NCI-H524 (cell line): Measurements from ENCODE around the gene MICU1.
A peak's percentile ranks its signal among the peaks of the same experiment; 100 is the strongest.

ENCODE experiments used
- DNase-seq, 2 experiments: peaks; one replicate each; lab custom pipeline; 2025; lab: John Stamatoyannopoulos, UW

MICU1 gene

DNA sequence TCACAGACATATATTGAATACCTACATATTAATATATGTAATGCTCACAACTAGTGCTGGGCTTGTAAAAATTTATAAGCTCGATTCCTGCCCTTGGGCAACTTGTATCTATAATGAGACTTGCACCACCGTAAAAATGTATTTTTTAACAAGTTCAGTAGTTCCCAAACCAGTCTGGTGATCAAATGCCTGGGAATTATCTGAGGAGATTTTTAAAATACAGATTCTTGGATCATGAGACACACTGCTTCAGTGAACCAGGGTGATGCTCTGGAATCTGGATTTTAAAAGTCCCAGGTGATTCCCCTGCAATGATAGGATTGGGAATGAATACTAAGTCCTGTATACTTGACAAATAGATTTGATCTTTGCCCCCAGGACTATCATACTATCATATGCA, 4.3 kb upstream of the MICU1 start:
- DNase-seq: no peak

DNA sequence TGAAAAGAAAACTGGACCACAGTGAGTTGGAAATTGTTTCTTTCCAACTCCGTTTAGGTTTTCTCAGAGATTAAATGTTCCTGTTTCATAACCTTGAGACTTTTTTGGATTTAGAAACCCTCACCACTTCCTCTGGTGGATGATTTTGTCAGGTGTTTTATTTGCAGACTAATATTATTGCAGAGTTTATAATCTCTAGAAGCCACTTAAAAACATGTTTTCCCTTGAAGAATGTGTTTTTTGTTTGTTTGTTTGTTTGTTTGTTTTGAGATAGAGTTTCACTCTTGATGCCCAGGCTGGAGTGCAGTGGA, 520 bp upstream of the MICU1 start:
- DNase-seq: no peak

GRCh38 chr10:72625276-72625607, 637 bp downstream of the MICU1 start:
- no peak for DNase-seq

DNA sequence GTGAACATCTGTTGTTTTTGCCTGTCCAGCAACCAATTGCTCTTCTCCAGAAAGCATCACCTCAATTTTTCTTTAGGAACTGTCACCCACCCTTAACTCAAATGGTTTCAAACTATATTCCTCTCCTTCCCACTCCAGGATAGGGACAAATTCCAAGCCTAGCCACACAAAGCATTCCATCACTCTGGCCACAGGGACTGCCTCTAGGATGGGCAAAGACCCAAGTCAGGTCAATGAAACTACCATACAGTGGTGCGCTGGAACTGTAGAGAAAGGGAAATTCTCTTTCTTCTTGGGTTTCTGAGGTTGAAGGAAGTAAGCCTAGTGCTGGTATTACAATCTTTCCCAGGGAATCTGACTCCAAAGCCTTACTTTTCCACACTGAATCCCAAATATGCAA, 3.6 kb downstream of the MICU1 start:
- DNase-seq: no peak

GRCh38 chr10:72616716-72617115, 9.2 kb downstream of the MICU1 start:
- DNase-seq: no peak

GRCh38 chr10:72615970-72616369, 9.9 kb downstream of the MICU1 start:
- no peak for DNase-seq

DNA sequence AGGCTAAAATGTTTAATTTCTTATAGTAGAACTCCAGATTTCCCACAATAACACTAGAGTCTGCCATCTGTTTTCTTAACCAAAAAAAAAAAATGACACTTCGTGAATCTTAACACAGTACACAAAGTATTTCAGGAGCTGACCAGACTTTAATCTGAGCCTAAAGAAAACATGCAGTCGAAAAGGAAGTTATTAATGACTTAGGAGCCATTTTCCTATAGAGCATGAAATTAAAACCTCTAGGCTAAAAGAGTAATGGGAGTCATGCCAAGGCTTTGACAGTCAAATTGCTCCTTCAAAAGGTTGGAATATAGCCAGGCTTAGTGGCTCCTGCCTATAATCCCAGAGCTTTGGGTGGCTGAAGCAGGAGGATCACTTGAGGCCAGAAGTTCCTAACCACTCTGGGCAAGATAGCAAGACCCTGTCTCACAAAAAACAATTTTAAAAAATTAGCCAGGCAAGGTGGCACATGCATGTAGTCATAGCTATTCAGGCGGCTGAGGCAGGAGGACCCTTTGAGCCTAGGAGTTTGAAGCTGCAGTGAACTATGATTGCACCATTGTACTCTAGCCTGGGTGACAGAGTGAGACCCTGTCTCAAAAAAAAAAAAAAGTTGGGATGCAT, 13.6 kb downstream of the MICU1 start:
- DNase-seq: peak; percentile 71 to 76

GRCh38 chr10:72611783-72612182, 14.1 kb downstream of the MICU1 start:
- DNase-seq: no peak

DNA sequence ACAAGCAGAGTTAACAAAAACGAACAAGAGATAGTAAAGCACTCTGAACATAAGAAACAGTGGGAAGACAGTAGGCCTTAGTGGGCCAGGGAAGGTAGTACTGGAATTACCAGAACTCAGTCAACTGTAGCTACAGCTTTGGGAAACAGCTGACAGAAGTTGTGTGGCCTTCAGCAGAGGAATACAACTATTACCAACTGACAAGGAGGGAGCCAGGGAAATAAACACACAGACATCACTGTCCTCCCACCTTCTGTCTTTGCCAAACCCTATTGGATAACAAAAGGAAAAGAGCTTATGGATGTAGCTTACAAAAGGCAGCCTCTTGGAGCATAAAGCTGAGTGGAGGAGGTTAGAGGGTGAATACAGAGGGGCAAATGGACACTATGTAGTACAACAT, 15.4 kb downstream of the MICU1 start:
- DNase-seq: no peak

- DNase-seq: no peak
Observed at GRCh38 chr10:72605122-72605521, 20.8 kb downstream of the MICU1 start.

DNA sequence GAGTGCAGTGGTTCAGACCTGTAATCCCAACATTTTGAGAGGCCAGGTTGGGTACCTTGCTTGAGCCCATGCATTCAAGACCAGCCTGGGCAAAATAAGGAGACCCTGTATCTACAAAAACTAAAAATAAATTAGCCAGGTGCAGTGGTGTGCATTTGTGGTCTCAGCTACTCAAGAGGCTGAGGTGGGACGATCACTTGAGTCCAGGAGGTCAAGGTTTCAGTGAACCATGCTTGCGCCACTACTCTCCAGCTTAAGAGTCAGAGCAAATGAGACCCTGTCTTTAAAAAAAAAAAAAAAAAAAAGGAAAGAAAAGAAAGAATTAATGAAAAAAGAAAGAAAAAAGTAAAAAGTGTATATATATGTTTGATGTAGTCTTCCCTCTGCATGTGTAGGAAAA, 24.7 kb downstream of the MICU1 start:
- no peak for DNase-seq

- no peak for DNase-seq
Observed at GRCh38 chr10:72598769-72599701, 26.8 kb downstream of the MICU1 start.

DNA sequence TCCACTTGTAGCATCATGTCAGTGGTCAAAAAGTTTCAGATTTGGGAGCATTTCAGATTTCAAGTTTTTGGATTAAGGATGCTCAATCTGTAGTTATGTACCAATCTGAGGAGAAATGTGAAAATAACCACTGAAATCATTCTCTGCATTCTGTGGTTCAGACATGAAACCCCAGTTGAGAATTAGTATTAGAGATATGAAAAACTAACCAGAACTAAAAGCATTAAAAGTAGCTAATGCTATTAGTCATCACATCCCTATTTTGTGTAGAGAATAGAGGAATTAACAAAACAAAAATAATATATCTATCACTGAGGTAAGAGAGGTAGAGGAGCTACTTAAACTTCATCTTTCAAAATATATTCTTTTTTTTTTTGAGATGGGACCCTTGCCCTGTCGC, 28.0 kb downstream of the MICU1 start:
- DNase-seq: no peak

- DNase-seq: no peak
Observed at GRCh38 chr10:72595436-72595835, 30.4 kb downstream of the MICU1 start.

DNA sequence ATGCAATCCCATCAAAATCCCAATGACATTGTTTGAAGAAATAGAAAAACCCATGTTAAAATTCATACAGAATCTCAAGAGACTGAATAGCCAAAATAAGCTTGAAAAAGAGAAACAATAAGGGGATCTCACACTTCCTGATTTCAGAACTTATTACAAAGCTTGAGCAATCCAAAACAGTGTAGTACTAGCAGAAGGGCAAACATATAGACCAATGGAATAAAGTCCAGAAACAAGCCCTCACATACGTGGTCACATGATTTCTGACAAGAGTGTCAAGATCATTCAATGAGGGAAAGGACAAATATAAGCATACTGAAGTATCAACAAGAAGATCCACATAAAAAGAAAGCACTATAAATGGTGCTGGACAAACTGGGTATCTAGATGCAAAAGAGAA, 31.9 kb downstream of the MICU1 start:
- DNase-seq: no peak

DNA sequence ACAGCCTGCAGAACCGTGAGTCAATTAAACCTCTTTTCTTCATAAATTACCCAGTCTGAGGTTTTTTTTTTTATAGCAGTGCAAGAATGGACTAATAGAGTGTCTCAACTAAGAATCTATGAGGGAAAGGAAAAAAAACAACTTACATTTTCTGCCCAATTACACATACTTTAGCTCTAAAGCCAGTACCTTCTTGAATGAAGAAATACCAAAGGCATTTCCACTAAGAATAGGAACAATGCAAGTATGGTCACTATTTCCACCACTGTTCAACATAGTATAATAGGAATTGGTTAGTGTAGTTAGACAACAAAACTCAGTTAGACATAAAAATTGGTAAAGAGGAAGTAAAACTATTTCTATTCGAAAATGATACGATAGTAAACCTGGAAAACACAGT, 37.6 kb downstream of the MICU1 start:
- DNase-seq: no peak

DNA sequence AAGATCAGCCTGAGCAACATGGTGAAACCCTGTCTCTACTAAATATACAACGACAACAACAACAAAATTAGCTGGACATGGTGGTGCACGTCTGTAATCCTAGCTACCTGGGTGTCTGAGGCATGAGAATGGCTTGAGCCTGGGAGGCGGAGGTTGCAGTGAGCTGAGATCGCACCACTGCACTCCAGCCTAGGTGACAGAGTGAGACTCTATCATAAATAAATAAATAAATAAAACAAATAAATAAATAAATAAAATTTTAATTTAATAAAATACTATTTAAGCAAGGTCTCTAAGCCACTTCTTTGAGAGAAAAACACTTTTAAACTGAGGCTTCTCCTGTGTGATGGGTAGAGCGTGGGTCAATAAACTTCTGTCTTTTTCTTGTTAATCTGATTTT, 38.3 kb downstream of the MICU1 start:
- no peak for DNase-seq

DNA sequence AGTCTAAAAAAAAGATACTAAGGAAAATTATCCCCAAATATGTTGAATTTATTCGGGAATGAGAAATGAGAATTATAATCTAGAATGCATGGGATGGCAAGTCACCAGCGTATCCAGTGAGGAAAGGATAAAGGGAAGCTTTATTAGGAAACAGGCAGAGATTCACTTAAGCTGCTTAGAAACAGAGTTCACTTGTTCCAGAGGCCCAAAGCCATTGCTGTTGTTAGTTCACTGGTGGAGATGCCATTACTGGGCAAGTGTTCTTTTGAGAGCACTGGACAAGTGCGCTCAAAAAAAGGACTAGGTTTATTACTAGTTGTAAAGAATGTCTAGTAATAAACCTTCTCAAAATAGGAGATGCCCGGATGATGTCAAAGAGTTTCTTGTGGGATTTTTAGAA, 51.2 kb downstream of the MICU1 start:
- no peak for DNase-seq

DNA sequence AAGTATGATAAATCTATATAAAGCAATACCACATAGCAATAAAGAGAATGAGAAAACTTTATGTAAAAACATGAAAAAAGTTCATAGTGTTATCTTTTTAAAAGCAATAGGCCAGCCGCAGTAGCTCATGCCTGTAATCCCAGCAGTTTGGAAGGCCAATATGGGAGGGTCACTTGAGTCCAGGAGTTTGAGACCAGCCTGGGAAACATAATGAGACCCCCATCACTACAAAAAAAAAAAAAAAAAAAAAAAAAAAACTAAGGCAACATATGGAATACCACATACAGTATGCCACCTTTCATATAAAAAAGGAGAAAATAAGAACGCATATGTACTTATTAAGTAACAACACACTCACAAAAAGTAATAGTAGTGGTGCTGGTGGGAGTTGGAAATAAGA, 52.8 kb downstream of the MICU1 start:
- DNase-seq: no peak

DNA sequence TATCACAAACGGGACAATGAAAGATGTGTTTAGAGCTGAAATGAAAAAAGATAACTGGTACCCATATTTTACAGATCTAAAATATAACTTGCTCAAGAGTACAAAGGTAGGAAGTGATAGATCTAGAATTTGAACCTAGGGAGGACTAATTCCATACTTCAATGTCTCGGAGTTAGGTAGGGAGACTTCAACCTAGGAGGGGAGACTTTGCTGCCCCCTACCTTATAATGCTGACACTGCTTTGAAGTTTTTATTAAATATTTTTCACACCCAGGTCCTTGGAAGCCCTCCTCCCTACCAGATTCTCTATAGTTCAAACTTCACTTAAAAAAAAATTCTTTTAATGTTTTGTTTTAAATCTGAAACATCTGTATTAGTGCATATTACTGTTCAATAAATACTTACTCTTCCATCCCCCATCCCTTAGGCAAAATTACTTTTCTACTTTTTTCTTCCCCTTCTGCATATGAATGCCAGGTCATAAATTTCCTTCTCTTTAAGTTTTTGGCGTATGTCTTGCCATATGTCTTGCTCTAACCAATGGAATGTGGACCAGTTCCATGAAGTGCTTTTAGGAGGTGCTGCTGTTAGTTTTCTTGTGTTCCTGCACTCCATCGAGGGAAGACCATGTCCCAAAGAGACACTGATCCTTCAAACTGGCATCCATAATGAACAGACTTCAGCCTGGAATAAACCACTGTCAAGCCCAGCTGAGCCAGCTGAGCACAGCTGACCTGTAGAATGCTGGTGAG, 57.8 kb downstream of the MICU1 start:
- DNase-seq: no peak

- no peak for DNase-seq
Observed at GRCh38 chr10:72567421-72567820, 58.5 kb downstream of the MICU1 start.

DNA sequence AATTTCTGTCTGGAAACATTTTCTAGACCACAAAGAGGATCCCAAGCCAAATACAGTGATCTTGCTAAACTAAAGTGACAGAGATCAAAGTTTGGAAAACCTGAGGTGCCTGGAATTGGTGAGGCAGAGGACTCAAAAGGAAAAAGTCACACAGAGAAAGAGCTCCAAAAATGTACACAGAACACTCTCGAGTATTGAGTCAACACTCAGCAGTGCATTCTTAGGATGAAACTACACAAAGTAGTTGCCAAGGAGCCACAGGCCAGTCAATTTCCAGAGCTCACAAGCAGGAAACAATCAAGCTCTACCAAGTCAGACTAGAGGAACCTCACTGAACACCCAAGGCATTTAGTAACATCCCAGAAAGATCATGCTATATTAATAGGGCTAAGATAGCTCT, 61.3 kb downstream of the MICU1 start:
- DNase-seq: no peak

GRCh38 chr10:72563327-72563932, 62.4 kb downstream of the MICU1 start:
- no peak for DNase-seq
